KMS-11 (cell line): ENCODE results near the gene RASD1.

Experiments
- H2AFZ ChIP-seq: fragments of 200-600 bp; sonication (generic); 2 replicates; pipeline ENCODE4 v1.6.1; 2016; ENCODE audit warnings: antibody characterized with exemption, mixed run types, low read depth
- H3K27ac ChIP-seq: fragments of 200-600 bp; sonication (generic); 2 replicates; pipeline ENCODE4 v1.6.1; 2016; ENCODE audit warnings: mild to moderate bottlenecking, mixed run types
- H3K27me3 ChIP-seq: fragments of 200-600 bp; sonication (generic); 2 replicates; pipeline ENCODE4 v1.6.1; 2017; ENCODE audit warnings: mild to moderate bottlenecking, low read depth, mixed run types, moderate library complexity; ENCODE audit not compliant: insufficient read depth
- H3K36me3 ChIP-seq: fragments of 200-600 bp; sonication (generic); 2 replicates; pipeline ENCODE4 v1.6.1; 2017; ENCODE audit warnings: mild to moderate bottlenecking, mixed run types; ENCODE audit not compliant: insufficient read depth
- H3K4me1 ChIP-seq: fragments of 200-600 bp; sonication (generic); 2 replicates; pipeline ENCODE4 v1.6.1; 2016; ENCODE audit warnings: mild to moderate bottlenecking, low read depth, mixed run types; ENCODE audit not compliant: poor library complexity, severe bottlenecking
- H3K4me2 ChIP-seq: fragments of 200-600 bp; sonication (generic); 2 replicates; pipeline ENCODE4 v1.7.0; 2016; ENCODE audit warnings: mild to moderate bottlenecking, mixed run types
- H3K4me3 ChIP-seq: fragments of 200-600 bp; sonication (generic); IDR thresholded peaks from 2 replicates; pipeline ENCODE4 v1.6.1; 2017; ENCODE audit warnings: low read depth, low read length, mixed read lengths; ENCODE audit not compliant: insufficient read depth
- H3K79me2 ChIP-seq: fragments of 200-600 bp; sonication (generic); 2 replicates; pipeline ENCODE4 v1.6.1; 2016; ENCODE audit warnings: low read depth, mixed run types; ENCODE audit not compliant: insufficient read depth
- H3K9ac ChIP-seq: fragments of 200-600 bp; sonication (generic); 2 replicates; pipeline ENCODE4 v1.6.1; 2016; ENCODE audit warnings: mild to moderate bottlenecking, mixed run types
- H4K20me1 ChIP-seq: fragments of 200-600 bp; sonication (generic); 2 replicates; pipeline ENCODE4 v1.6.1; 2016; ENCODE audit warnings: mild to moderate bottlenecking, mixed run types; ENCODE audit not compliant: insufficient read depth
- CTCF ChIP-seq: fragments of 200-600 bp; sonication (generic); conservative IDR thresholded peaks from 2 replicates; pipeline ENCODE4 v1.6.1; 2017; ENCODE audit warnings: low read depth, mild to moderate bottlenecking, antibody characterized with exemption, low read length, moderate library complexity, mixed read lengths

Gene RASD1

GRCh38 chr17:17503566-17504130, 7.5 kb upstream of the RASD1 start:
- no peaks in the 10 kb centered on the region for H3K27me3 ChIP-seq
- H2AFZ ChIP-seq = no peak overlapping the region
- H3K9ac ChIP-seq = no peak overlapping the region
- H3K4me2 ChIP-seq = no peak overlapping the region
- no peak overlapping the region for H3K27ac ChIP-seq
- no peaks in the 10 kb centered on the region for H3K79me2 ChIP-seq
- no peaks in the 10 kb centered on the region for H4K20me1 ChIP-seq
- H3K4me3 ChIP-seq = no peak overlapping the region
- no peaks in the 10 kb centered on the region for H3K36me3 ChIP-seq
- no peak for TF ChIP-seq CTCF
- H3K4me1 ChIP-seq = no peaks in the 10 kb centered on the region

GRCh38 chr17:17502741-17503565, 6.8 kb upstream of the RASD1 start:
- no peak for TF ChIP-seq CTCF
- Histone ChIP-seq H3K4me1 (no peaks in the 10 kb centered on the region), H3K9ac (no peak overlapping the region), H3K4me2 (no peak overlapping the region), H3K4me3 (no peak overlapping the region), H3K36me3 (no peaks in the 10 kb centered on the region), H3K79me2 (no peaks in the 10 kb centered on the region), H3K27ac (no peak overlapping the region), H2AFZ (no peak overlapping the region), H3K27me3 (no peaks in the 10 kb centered on the region), H4K20me1 (no peaks in the 10 kb centered on the region)

- Histone ChIP-seq H4K20me1 (no peaks in the 10 kb centered on the region), H3K4me2 (no peak overlapping the region), H3K36me3 (no peaks in the 10 kb centered on the region), H3K27ac (no peak overlapping the region), H2AFZ (no peak overlapping the region), H3K4me1 (peaks cover 4% of the 10 kb centered on the region), H3K27me3 (no peaks in the 10 kb centered on the region), H3K4me3 (no peak overlapping the region), H3K9ac (no peak overlapping the region), H3K79me2 (no peaks in the 10 kb centered on the region)
- no peak for TF ChIP-seq CTCF
These were observed 4.9 kb upstream of the RASD1 start for GRCh38 chr17:17500999-17501605.

- Histone ChIP-seq H3K4me1 (peaks cover 4% of the 10 kb centered on the region), H3K27me3 (no peaks in the 10 kb centered on the region), H3K4me3 (no peak overlapping the region), H3K79me2 (no peaks in the 10 kb centered on the region), H3K27ac (no peak overlapping the region), H3K36me3 (no peaks in the 10 kb centered on the region), H2AFZ (no peak overlapping the region), H4K20me1 (no peaks in the 10 kb centered on the region), H3K4me2 (no peak overlapping the region), H3K9ac (no peak overlapping the region)
- TF ChIP-seq CTCF = no peak
These were observed 3.4 kb upstream of the RASD1 start for GRCh38 chr17:17499402-17500145.
